Loucy (cell line): ENCODE data around the gene GSTT2.

Experiments used
- CTCF ChIP-seq: fragments of 200-600 bp; sonication (generic); conservative IDR thresholded peaks from 2 replicates; pipeline ENCODE4 v1.5.1; 2014; ENCODE audit warnings: mild to moderate bottlenecking, antibody characterized with exemption, low read length
- EZH2phosphoT487 ChIP-seq: fragments of 200-600 bp; IDR thresholded peaks from 2 replicates; pipeline ENCODE4 v1.6.1; 2018; ENCODE audit warnings: antibody characterized with exemption, mild to moderate bottlenecking, moderate library complexity, borderline replicate concordance

GRCh38 chr22:24009227-24010017 lies 29.5 kb downstream of the GSTT2 start:
- TF ChIP-seq CTCF, result no peak
- TF ChIP-seq EZH2phosphoT487, result no peak
